ENCODE data around the gene TXNDC8. TPM values are rescaled to one million over a fixed set of nuclear protein-coding genes. Genes with fewer than 3 reads are reported as not detected.
A peak's percentile ranks its signal among the peaks of the same experiment; 100 is the strongest.

TXNDC8 gene
- total and polyA plus RNA-seq, 2 of the 13 experiments (the other 11 are each of a cell fraction or from before 2014, with no cell fraction given) = not detected

- TF ChIP-seq, protein P1, sequence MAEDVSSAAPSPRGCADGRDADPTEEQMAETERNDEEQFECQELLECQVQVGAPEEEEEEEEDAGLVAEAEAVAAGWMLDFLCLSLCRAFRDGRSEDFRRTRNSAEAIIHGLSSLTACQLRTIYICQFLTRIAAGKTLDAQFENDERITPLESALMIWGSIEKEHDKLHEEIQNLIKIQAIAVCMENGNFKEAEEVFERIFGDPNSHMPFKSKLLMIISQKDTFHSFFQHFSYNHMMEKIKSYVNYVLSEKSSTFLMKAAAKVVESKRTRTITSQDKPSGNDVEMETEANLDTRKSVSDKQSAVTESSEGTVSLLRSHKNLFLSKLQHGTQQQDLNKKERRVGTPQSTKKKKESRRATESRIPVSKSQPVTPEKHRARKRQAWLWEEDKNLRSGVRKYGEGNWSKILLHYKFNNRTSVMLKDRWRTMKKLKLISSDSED (CRISPR knock-in tag; IDR thresholded peaks at IDR 0.05) = 0 out of 2 replicates have a peak, but pooled peaks have one; percentile 16
- 0 out of 2 replicates have a peak, but pooled peaks have one; percentile 2 for TF ChIP-seq NR1H2 (CRISPR knock-in tag; IDR thresholded peaks at IDR 0.05; ENCODE audit: borderline replicate concordance, low read depth)
- peak; percentile 10; the same call in 1 of the 2 replicates for TF ChIP-seq ONECUT2 (CRISPR knock-in tag; IDR thresholded peaks at IDR 0.05)
- TF ChIP-seq, protein P2, sequence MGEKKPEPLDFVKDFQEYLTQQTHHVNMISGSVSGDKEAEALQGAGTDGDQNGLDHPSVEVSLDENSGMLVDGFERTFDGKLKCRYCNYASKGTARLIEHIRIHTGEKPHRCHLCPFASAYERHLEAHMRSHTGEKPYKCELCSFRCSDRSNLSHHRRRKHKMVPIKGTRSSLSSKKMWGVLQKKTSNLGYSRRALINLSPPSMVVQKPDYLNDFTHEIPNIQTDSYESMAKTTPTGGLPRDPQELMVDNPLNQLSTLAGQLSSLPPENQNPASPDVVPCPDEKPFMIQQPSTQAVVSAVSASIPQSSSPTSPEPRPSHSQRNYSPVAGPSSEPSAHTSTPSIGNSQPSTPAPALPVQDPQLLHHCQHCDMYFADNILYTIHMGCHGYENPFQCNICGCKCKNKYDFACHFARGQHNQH (CRISPR knock-in tag; IDR thresholded peaks at IDR 0.05) = peak; percentile 34; the same call in 1 of the 2 replicates
- 0 out of 2 replicates have a peak, but pooled peaks have one; percentile 34 for TF ChIP-seq KAT8 (CRISPR knock-in tag; IDR thresholded peaks at IDR 0.05)
- TF ChIP-seq NCOA2 (CRISPR knock-in tag; IDR thresholded peaks at IDR 0.05) = no peak
- TF ChIP-seq CREBL2 (CRISPR knock-in tag; IDR thresholded peaks at IDR 0.05; ENCODE audit: borderline replicate concordance) = no peak
- TF ChIP-seq PATZ1 (CRISPR knock-in tag; IDR thresholded peaks at IDR 0.05) = 0 out of 2 replicates have a peak, but pooled peaks have one; percentile 26
- no peak for TF ChIP-seq KMT2B (CRISPR knock-in tag; IDR thresholded peaks at IDR 0.05)
- TF ChIP-seq FOXO1 (CRISPR knock-in tag; IDR thresholded peaks at IDR 0.05) = peak; percentile 18; the same call in 1 of the 2 replicates
- peak; percentile 1; the same call in 1 of the 2 replicates for TF ChIP-seq SPEN (CRISPR knock-in tag; IDR thresholded peaks at IDR 0.05; ENCODE audit: low read depth)
- 0 out of 2 replicates have a peak, but pooled peaks have one; percentile 40 for TF ChIP-seq ZBTB10 (CRISPR knock-in tag; IDR thresholded peaks at IDR 0.05; ENCODE audit: borderline replicate concordance)
- peak; percentile 34; the same call in 1 of the 2 replicates for TF ChIP-seq PAX8 (CRISPR knock-in tag; IDR thresholded peaks at IDR 0.05; ENCODE audit: borderline replicate concordance)
- no peak for TF ChIP-seq ZIK1 (CRISPR knock-in tag; IDR thresholded peaks at IDR 0.05; ENCODE audit: borderline replicate concordance, low read depth)
- no peak for TF ChIP-seq HMG20B (CRISPR knock-in tag; conservative IDR thresholded peaks at IDR 0.05)
- no peak for TF ChIP-seq SP140L (CRISPR knock-in tag; IDR thresholded peaks at IDR 0.05; ENCODE audit: borderline replicate concordance)
- 0 out of 2 replicates have a peak, but pooled peaks have one; percentile 52 for TF ChIP-seq ZNF879 (CRISPR knock-in tag; IDR thresholded peaks at IDR 0.05)
- TF ChIP-seq ZNF614 (CRISPR knock-in tag; IDR thresholded peaks at IDR 0.05; ENCODE audit: borderline replicate concordance) = 0 out of 2 replicates have a peak, but pooled peaks have one; percentile 9
These were observed 81.9 kb downstream of the TXNDC8 start (continued) for GRCh38 chr9:110255463-110256379.

All from HepG2 (cell line).